Activated CD4-positive, CD25-positive, alpha-beta regulatory T cell (primary cell): ENCODE measurements around the gene DBN1.
A peak's percentile ranks its signal among the peaks of the same experiment; 100 is the strongest.

Experiments
- DNase-seq, 4 experiments: peaks; one replicate each; lab custom pipeline; 2025; lab: John Stamatoyannopoulos, UW

The DBN1 gene

DNA sequence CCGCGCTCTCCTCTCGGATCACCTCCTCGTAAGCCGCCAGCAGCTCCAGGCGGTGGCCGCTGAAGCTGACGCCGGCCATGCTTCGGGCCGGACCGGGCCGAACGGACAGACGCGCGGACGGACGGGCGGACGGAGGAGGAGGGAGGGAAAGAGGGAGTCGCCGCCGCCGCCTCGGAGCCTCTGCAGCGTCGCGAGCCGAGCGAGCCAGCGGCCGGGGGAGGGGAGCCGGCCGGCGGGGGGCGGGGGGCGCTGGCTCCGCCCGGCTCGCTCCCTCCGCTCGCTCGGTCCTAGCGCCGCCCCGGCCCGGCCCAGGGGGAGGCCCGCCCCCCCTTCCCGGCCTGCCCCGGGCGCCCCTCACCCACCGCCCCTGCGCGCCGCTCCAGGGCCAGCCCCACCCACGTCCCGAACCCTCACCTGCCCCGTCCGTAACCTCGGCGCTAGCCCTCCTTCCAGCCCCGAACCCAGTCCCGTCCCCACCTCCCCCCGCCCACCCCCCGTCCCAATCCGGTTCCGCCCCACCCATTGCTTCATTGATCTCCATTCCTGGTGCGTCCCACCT is at the start of gene DBN1:
DBN1 (minus strand) TSS at position 192 of the 559 bp plus-strand sequence; CDS start at position 79, 113 bp downstream.
- no peak for DNase-seq

DNA sequence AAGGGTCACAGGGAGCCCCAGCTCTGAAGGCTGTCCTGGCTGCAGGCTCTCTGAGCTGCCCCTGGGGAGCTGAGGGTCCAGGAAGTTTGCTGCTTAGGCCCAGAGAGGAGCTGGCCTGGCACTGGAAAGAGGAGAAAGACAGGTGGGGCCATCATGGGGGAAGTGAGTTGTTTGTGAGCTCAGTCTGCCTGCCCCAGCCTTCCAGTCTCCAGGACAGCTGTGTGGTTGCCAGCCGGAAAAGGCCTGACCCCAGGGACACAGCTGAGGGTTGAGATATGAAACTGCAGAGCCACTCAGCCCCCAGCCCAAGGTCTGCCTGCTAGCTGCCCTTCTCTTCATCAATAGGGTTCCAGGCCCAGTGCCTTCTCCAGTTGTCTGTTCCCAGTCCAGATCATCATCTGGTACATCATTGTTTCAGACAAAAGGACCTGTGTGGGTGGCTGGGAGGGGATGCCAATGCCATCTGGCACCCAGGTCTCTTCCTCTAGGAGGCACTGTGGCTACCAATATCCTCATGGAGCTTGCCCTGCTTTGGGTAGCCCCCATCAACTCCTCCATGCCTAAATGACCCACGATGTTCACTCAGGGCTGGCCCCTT is 47.6 kb upstream of the DBN1 start:
- DNase-seq: no peak

DNA sequence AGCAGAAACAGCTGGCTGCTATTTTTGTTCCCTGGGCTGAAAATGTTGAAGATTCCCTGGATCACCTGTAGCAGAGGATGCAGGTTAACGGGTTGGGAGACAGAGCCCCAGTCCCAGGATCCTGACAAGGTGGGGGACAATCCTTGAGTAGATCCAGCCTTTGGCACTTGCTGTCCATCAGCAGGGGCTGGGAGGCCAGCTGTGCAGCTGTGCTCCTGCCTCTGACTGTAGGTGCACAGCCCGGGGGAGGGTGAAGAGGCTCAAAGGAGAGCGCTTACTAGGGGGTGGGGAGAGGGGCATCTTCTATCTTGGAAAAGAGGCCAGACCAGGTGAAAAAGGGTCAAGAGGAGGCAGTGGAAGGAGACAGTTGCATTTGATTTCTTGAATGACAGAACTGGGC is 46.8 kb upstream of the DBN1 start:
- no peak for DNase-seq

GRCh38 chr5:177519463-177520235 is 46.2 kb upstream of the DBN1 start:
- DNase-seq: no peak

GRCh38 chr5:177516601-177517568 is 43.5 kb upstream of the DBN1 start, which contains the start of gene DDX41:
Gene DDX41 (minus strand): TSS chr5:177516961. CDS start chr5:177516945, 16 bp downstream.
- peak; percentile 85 to 89 (median 87) for DNase-seq

- DNase-seq: no peak
Observed at GRCh38 chr5:177515580-177515979, 42.1 kb upstream of the DBN1 start.

GRCh38 chr5:177514541-177514940 is 41.1 kb upstream of the DBN1 start:
- no peak for DNase-seq

GRCh38 chr5:177513500-177513899 is 40.1 kb upstream of the DBN1 start:
- DNase-seq: no peak

DNA sequence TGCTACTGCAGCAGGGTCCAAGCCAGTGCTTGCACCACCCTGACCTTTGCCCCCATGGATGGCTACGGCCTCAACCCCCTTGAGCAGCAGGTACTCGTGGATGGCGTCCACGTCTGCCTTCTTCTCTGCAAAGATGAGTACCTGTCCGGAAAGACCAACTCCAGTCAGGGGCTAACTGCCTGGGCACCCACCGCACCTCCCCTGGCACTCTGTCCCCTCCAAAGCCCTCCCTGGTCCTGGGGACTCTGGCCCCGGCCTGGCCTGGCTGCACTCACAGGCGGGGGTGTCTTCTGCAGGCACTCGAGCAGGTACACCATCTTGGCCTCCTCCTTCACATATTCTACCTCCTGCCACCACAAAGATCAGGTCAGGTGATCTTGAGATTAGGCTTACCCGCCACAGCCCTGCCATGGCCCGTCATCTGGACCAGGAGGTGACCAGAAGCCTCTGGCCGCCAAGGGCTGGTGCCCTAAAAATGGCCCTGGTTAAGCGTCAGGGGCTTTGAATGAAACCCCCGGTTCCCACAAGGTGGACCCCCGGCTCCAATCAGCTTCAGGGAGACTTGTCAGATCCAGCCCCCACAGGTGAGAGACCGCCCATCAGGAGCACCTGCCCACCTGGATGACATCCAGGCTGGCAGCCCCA is 39.4 kb upstream of the DBN1 start:
- DNase-seq: no peak

- DNase-seq: no peak
Observed at GRCh38 chr5:177511796-177512675, 38.6 kb upstream of the DBN1 start.

DNA sequence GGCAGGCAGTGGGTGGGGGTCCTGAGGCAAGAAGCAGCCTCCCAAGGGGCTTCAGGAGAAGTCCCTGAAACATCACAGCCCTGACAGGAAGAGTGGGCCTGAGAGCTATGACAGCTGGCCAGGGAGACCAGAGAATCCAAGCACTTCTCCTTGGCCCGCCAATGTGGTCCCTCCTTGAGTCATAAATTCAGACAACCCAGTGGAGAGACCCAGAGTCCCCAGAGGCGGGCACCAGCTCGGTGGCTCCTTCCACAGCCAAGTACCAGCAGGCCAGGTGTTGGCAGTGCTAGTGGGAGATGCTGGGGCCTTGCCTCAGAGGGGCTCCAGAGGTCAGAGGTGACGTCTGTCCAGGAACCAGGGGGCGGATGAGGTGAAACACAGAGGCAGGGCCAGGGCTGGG is 37.7 kb upstream of the DBN1 start:
- no peak for DNase-seq

DNA sequence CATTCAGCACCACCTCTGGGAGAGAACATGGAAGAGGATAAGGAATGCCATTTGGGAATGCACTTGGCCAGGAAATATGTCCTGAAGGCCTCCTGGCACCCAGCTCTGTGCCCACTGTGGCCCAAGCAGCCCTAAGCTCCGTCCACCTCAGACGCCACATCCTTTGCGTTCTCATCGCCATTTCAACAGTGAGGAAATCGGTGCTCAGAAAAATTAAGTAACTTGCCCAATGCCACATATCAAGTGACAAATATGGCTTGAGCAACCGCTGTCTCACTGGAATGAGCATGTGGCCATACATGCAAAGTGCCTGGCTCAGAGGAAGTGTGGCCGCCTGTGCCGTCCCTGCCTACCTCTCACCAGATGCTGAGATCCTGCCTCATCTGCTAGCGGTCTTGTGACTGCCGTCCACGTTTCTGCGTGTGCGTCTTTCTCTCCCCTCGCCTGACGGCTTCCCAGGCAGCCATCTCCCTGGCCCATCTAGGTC is 37.2 kb upstream of the DBN1 start:
- no peak for DNase-seq

- DNase-seq: no peak
Observed at GRCh38 chr5:177509991-177510566, 36.6 kb upstream of the DBN1 start.

- no peak for DNase-seq
Observed at GRCh38 chr5:177509381-177509951, 36.0 kb upstream of the DBN1 start, which contains the start of gene DOK3. Gene DOK3 (minus strand): TSS chr5:177509826. CDS start chr5:177509540, 286 bp downstream.

DNA sequence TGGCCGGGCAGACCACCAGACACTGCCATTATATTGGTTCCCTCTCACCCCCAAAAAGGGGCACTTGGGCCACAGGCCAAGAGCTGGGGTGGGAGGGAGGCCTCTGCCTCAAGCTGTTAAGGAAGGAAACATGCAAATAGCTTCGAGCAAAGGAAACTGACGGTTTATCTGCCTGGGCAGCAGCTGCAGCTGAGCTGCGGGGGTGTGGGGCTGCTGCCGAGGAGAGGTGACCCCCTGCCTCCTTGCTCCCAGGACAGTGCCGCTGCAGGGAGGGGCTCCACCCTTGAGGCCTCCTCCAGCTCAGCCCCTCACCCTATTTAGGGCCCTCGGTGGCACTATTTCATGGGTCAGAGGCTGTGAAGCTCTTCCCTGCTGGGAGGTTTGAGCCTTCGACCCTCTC is 35.4 kb upstream of the DBN1 start:
- DNase-seq: no peak

DNA sequence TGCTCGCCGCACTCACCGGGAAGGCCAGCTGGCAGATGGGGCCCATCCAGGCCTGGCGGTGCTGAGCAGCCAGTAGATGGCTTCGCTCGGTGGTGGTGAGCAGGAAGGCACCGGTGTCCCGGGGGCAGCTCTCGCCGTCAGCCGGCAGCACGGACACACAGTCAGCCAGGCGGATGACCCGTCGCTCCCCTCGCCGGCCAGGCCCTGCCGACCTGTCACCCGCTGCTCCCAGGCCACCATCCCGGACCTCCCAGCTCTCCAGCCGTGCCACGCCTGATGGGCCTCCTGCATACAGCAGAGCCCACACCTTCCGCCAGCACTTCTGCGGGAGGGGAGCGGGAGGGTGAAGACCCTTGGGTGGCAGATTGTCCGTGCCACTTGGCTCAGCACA is 34.8 kb upstream of the DBN1 start:
- no peak for DNase-seq

DNA sequence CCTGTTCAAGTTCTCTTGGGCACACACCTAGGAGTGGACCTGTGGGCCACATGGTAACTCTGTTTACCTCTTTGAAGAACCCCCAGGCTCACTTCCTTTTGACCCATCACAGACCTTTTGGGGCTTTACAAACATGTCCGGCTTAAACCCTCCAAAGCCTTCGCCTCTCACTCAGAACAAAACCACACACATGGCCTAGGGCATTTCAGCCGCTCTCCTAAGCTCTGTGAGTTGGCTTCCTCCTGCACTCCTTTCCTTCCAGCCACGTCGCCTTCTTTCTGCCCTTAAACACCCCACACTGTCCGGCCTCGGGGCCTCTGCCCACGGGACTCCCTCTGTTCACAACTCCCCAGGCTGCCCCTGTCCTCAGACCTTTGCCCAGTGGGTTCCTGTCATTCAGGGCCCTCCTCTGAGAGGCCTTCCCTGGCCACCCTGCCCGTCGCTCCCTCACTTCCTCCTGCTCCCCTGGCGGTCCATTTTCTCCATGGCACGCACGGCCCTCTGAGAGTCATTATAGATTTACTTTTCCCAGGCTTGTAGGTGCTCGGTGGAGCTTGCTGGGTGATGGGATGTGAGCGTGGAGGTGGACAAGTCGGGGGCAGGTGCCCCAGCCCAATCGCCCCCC is 34.3 kb upstream of the DBN1 start:
- DNase-seq: no peak

DNA sequence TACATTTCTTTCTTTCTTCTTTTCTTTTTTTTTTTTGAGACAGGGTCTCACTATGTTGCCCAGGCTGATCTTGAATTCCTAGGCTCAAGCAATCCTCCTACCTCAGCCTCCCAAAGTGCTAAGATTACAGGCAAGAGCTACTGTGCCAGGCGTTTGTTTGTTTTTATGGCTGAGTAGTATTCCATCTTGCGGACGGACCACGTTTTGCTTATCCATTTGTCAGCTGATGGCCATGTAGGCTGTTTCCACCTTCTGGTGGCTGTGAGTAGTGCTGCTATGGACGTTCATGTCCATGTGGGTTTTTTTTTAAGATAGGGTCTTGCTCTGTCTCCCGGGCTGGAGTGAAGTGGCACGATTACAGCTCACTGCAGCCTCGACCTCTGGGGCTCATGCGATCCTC is 33.7 kb upstream of the DBN1 start:
- DNase-seq: no peak

GRCh38 chr5:177505075-177505474 is 31.6 kb upstream of the DBN1 start:
- DNase-seq: no peak
